Measurements from ENCODE around the gene PINK1. TPM values are rescaled to one million over a fixed set of nuclear protein-coding genes. Genes with fewer than 3 reads are reported as not detected.

PINK1 gene
- total RNA-seq, 1 donor from 2014 or later = 3.3 TPM

DNA sequence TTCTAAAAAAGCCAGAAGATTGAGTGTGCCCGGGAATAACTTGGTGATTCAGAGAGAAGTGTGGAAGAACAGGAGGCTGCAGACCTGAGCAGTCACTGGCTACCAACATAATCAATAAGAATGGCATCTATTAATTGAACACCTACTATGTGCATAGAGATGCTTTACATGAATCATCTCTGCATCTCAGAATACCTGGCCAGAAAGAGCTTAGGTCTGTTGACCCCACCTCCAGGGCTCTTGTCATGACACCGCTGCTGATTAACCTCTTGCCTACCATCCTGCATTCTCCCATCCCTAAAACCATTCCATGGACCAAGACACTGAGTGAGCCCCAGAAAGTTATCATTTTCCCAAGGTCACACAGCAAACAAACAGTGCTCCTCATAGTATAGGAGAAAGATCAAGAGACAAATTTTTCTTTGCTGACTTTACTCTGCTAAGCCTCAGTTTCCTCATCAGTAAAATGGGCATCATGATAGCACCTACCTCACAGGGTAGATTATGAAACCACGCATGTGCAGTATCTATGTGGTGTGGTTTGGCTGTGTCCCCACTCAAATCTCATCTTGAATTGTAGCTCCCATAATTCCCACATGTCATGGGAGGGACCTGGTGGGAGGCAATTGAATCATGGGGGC lies 16.3 kb upstream of the PINK1 start:
- no peak for DNase-seq (ENCODE audit: low spot score)
- peaks cover 6% of the 10 kb centered on the region for H3K4me1 Mint-ChIP-seq (ENCODE audit: low read depth)
- intact Hi-C loops (cut with micrococcal nuclease) = no loop called here
- H3K4me3 Mint-ChIP-seq = no peak overlapping the region
- no peaks in the 10 kb centered on the region for H3K36me3 Mint-ChIP-seq (ENCODE audit: low read depth)
- no peaks in the 10 kb centered on the region for H3K9me3 Mint-ChIP-seq
- peaks cover 2% of the 10 kb centered on the region for H3K27me3 Mint-ChIP-seq (ENCODE audit: insufficient read depth)
- H3K27ac Mint-ChIP-seq = no peak overlapping the region

DNA sequence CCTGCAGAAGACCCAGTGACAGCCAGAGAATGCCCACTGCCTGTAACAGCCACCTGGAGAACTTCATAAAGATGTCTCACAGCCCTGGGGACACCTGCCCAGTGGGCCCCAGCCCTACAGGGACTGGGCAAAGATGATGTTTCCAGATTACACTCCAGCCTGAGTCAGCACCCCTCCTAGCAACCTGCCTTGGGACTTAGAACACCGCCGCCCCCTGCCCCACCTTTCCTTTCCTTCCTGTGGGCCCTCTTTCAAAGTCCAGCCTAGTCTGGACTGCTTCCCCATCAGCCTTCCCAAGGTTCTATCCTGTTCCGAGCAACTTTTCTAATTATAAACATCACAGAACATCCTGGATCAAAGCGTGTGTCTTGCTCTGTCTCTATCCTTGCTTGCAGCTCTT lies 14.7 kb upstream of the PINK1 start:
- intact Hi-C loops (cut with micrococcal nuclease) = no loop called here
- H3K4me1 Mint-ChIP-seq (ENCODE audit: low read depth) = peaks cover 6% of the 10 kb centered on the region

DNA sequence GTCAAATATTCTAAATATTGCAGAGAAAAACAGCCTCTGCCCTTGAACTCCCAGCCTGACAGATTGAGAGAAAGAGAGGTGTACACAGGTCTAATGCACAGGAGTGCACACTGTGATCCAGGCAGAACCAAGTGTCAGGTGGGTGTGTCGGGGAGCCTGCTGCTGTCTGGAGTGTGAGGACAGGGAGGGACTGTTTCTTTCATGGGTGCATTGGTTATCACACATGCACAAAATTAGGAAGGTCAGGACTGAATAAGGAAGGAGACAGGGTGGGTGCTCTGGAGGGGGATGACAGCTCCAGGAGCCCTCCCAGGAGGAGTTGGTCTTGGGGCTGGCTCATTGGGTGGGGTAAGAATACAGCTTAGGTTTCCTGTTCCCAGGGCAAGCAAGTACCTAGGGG lies 13.3 kb upstream of the PINK1 start:
- H3K9me3 Mint-ChIP-seq = no peaks in the 10 kb centered on the region

More for the DNA sequence above, 14.7 kb upstream of the PINK1 start:
- H3K4me3 Mint-ChIP-seq = no peak overlapping the region
- no peaks in the 10 kb centered on the region for H3K9me3 Mint-ChIP-seq
- H3K27ac Mint-ChIP-seq = no peak overlapping the region
- no peak for DNase-seq (ENCODE audit: low spot score)
- H3K27me3 Mint-ChIP-seq (ENCODE audit: insufficient read depth) = peaks cover 2% of the 10 kb centered on the region
- no peaks in the 10 kb centered on the region for H3K36me3 Mint-ChIP-seq (ENCODE audit: low read depth)

DNA sequence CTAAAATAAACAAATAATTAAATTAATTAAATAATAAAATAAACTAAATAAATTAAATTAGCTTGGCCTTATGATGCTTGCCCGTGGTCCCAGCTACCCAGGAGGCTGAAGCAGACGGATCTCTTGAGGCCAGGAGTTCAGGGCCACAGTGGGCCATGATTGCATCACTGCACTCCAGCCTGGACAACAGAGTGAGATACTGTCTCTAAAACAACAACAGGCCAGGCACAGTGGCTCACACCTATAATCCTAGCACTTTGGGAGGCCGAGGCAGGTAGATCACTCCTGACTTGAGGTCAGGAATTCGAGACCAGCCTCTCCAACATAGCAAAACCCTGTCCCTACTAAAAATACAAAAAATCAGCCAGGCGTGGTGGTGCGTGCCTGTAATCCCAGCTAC lies 12.2 kb upstream of the PINK1 start:
- DNase-seq (ENCODE audit: low spot score) = no peak
- Mint-ChIP-seq H3K9me3 (no peaks in the 10 kb centered on the region), H3K36me3 (ENCODE audit: low read depth) (no peaks in the 10 kb centered on the region), H3K4me3 (no peak overlapping the region), H3K27me3 (ENCODE audit: insufficient read depth) (peaks cover 5% of the 10 kb centered on the region), H3K4me1 (ENCODE audit: low read depth) (peaks cover 6% of the 10 kb centered on the region), H3K27ac (no peak overlapping the region)
- intact Hi-C loops (cut with micrococcal nuclease) = no loop called here

More for the DNA sequence above, 13.3 kb upstream of the PINK1 start:
- no peak overlapping the region for H3K27ac Mint-ChIP-seq
- intact Hi-C loops (cut with micrococcal nuclease) = no loop called here
- no peak overlapping the region for H3K4me3 Mint-ChIP-seq
- no peaks in the 10 kb centered on the region for H3K36me3 Mint-ChIP-seq (ENCODE audit: low read depth)
- peaks cover 6% of the 10 kb centered on the region for H3K4me1 Mint-ChIP-seq (ENCODE audit: low read depth)
- peaks cover 2% of the 10 kb centered on the region for H3K27me3 Mint-ChIP-seq (ENCODE audit: insufficient read depth)
- no peak for DNase-seq (ENCODE audit: low spot score)

DNA sequence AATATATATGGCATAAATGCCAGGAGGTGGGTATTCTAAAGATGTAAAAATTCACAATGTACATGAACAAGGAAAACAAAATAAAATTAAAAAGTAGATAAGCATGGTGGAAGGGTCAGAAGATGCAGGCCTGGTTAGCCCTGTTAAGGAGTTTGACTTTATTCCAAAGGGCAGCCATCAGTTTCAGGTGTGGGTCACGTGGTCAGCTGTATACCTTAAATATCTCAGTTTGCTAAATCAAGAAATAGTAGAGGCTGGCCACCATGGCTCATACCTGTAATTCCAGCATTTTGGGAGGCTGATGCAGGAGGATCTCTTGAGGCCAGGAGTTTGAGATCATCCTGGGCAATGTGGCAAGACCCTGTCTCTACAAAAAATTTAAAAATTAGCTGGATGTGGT lies 8.5 kb upstream of the PINK1 start:
- Mint-ChIP-seq H3K4me3 (no peak overlapping the region), H3K27ac (no peak overlapping the region), H3K4me1 (ENCODE audit: low read depth) (no peaks in the 10 kb centered on the region), H3K9me3 (no peaks in the 10 kb centered on the region), H3K27me3 (ENCODE audit: insufficient read depth) (peaks cover 14% of the 10 kb centered on the region), H3K36me3 (ENCODE audit: low read depth) (no peaks in the 10 kb centered on the region)
- intact Hi-C loops (cut with micrococcal nuclease) = no loop called here
- DNase-seq (ENCODE audit: low spot score) = no peak

DNA sequence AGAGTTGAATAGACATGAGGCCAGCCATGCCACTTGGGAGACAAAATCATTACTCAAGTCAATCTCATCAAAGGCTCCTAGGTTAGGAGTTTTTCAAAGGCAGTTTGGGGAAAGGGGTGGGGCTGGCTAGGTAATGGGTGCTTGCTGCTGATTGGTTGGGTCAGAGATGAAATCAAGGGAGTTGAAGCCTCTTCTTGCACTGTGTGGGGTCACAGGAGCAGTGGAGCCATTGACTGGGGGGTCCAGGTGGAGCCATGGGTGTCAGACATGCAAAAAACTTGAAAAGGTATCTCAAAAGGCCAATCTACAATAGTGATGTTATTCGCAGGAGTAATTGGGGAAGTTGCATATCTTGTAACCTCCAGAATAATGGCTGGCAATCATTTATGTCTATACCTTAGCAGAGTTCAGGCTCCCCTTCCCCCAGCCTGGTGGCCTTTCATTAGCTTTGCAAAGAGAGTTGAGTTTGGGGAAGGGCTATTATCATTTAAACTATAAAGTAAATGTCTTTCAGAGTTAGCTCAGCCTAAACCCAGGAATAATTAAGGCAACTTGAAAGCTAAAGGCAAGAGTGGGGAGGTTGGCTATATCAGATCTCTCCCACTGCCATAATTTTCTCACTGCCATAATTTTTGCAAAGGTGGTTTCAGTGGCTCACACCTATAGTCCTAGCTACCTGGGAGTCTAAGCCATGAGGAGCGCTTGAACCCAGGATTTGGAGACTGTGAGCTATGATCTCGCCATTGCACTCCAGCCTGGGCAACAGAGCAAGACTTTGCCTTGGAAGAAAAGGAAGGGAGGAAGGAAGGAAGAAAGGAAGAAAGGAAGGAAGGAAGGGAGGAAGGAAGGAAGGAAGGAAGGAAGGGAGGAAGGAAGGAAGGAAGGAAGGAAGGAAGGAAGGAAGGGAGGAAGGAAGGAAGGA lies 7.8 kb upstream of the PINK1 start:
- Mint-ChIP-seq H3K36me3 (ENCODE audit: low read depth) (no peaks in the 10 kb centered on the region), H3K9me3 (no peaks in the 10 kb centered on the region), H3K4me1 (ENCODE audit: low read depth) (no peaks in the 10 kb centered on the region), H3K27me3 (ENCODE audit: insufficient read depth) (peaks cover 14% of the 10 kb centered on the region), H3K4me3 (no peak overlapping the region), H3K27ac (no peak overlapping the region)
- DNase-seq (ENCODE audit: low spot score) = no peak
- intact Hi-C loops (cut with micrococcal nuclease) = no loop called here

DNA sequence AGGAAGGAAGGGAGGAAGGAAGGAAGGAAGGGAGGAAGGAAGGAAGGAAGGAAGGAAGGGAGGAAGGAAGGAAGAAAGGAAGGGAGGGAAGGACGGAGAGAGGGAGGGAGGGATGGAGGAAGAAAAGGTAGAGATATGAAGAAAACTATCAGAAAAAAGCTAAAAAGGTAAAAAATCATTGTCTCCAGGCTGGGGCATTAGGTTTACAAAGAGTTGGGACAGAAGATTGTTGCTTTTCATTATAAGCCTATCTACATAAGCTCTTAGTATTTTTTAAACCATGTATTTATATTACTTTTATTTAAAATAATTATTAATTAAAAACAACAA lies 7.2 kb upstream of the PINK1 start:
- Mint-ChIP-seq H3K4me3 (no peak overlapping the region), H3K27me3 (ENCODE audit: insufficient read depth) (peaks cover 14% of the 10 kb centered on the region), H3K4me1 (ENCODE audit: low read depth) (no peaks in the 10 kb centered on the region), H3K9me3 (no peaks in the 10 kb centered on the region), H3K27ac (no peak overlapping the region), H3K36me3 (ENCODE audit: low read depth) (no peaks in the 10 kb centered on the region)
- intact Hi-C loops (cut with micrococcal nuclease) = no loop called here
- DNase-seq (ENCODE audit: low spot score) = no peak

DNA sequence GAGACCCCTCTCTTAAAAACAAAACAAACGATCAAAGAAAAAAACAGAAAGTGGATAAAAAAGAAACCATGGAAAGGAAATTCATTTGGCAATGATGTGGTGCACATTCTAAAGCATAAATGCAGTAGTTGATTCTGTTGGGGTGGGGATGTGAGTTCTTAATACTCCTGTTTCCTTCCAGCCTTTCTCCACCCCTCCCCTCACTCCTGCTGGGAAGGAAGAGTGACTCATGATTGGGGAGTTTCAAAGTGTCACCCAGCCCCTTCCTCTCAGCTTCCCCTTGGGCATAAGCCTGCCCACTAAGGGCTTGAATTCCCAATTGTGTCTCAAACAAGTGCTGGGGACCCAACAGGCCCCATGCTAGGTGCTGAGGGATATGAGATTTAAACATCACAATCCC lies 6.7 kb upstream of the PINK1 start:
- H3K27me3 Mint-ChIP-seq (ENCODE audit: insufficient read depth) = peaks cover 14% of the 10 kb centered on the region
- no peaks in the 10 kb centered on the region for H3K36me3 Mint-ChIP-seq (ENCODE audit: low read depth)
- no peak overlapping the region for H3K4me3 Mint-ChIP-seq
- no peaks in the 10 kb centered on the region for H3K9me3 Mint-ChIP-seq
- H3K27ac Mint-ChIP-seq = no peak overlapping the region
- intact Hi-C loops (cut with micrococcal nuclease) = no loop called here
- H3K4me1 Mint-ChIP-seq (ENCODE audit: low read depth) = no peaks in the 10 kb centered on the region
- no peak for DNase-seq (ENCODE audit: low spot score)

DNA sequence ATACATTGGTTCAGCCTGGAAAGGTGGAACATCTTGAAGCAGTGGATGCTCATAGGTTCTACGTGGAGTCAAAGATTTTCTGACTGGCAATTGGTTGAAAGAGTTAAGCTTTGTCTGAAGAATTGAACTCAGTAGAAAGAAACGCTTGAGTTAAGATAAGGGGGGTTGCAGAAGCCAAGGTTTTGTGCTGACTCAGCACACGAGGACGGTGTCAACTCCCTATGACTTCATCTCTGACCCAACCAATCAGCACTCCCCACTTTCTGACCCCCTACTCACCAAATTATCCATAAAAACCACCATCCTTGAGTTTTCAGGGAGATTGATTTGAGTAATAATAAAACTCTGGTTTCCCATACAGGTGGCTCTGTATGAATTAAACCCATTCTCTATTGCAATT lies 2.5 kb upstream of the PINK1 start:
- Mint-ChIP-seq H3K27me3 (ENCODE audit: insufficient read depth) (peaks cover 12% of the 10 kb centered on the region), H3K36me3 (ENCODE audit: low read depth) (no peaks in the 10 kb centered on the region), H3K9me3 (no peaks in the 10 kb centered on the region), H3K4me3 (no peak overlapping the region), H3K27ac (no peak overlapping the region), H3K4me1 (ENCODE audit: low read depth) (peaks cover 10% of the 10 kb centered on the region)
- no peak for DNase-seq (ENCODE audit: low spot score)
- intact Hi-C loops (cut with micrococcal nuclease) = no loop called here

DNA sequence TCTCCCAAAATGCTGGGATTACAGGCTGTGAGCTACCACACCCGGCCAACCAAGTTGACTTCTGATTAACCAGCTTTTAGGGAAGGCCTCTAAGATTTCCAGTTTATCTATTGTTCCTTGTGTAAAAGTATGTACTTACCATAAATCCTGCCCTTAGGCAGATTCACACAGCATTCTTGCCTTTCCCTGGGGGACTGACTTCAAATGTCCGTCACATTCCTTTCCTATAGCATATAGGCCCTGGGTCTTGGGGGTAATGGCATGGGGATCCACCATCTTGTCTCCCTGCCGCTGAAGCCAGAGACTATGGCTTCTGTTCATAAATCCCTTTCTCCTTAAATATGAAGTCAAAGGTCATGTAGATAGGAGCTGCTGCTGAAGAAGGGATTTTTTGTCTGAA lies 872 bp upstream of the PINK1 start:
- peaks cover 10% of the 10 kb centered on the region for H3K4me1 Mint-ChIP-seq (ENCODE audit: low read depth)
- intact Hi-C loops (cut with micrococcal nuclease) = loop anchor here (2.0 kb wide), 1 partner anchor 110 kb away; no protein-coding TSS in a partner anchor
- H3K27ac Mint-ChIP-seq = no peak overlapping the region
- no peaks in the 10 kb centered on the region for H3K36me3 Mint-ChIP-seq (ENCODE audit: low read depth)
- H3K27me3 Mint-ChIP-seq (ENCODE audit: insufficient read depth) = peaks cover 7% of the 10 kb centered on the region
- peak overlapping the region; percentile 59 for H3K4me3 Mint-ChIP-seq
- no peaks in the 10 kb centered on the region for H3K9me3 Mint-ChIP-seq
- no peak for DNase-seq (ENCODE audit: low spot score)

DNA sequence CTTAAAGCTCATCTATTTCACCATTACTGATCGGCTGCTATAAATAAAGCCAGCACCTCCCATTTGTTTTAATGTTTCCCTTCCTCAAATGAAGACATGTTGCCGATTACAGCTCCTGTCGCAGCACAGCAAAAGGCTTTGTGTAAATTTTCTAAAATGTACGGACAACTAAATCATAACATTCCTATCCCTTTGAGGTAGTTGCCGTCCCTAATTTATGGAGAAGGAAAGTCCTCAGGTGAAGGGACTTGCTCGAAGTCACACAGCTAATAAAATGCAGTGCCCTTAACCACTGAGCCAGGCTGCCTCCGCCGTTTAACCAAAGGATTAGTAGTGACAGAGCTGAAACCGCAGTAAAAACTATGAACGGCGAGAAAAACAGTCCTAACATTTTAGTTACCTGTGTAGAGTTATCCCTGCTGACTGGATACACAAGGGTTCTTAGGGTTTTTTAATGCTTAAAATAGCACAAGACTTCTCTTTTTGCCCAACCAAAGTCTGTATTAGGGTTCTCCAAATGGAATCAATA lies 871 bp downstream of the PINK1 start:
- peaks cover 10% of the 10 kb centered on the region for H3K4me1 Mint-ChIP-seq (ENCODE audit: low read depth)
- H3K27ac Mint-ChIP-seq = peak overlapping the region; percentile 48
- no peak for DNase-seq (ENCODE audit: low spot score)
- intact Hi-C loops (cut with micrococcal nuclease) = loop anchor here (1.0 kb wide), 2 partner anchors 59 to 126 kb away; partner anchors contain the start of gene MUL1
- no peaks in the 10 kb centered on the region for H3K36me3 Mint-ChIP-seq (ENCODE audit: low read depth)
- H3K4me3 Mint-ChIP-seq = peak overlapping the region; percentile 83
- no peaks in the 10 kb centered on the region for H3K27me3 Mint-ChIP-seq (ENCODE audit: insufficient read depth)
- no peaks in the 10 kb centered on the region for H3K9me3 Mint-ChIP-seq

DNA sequence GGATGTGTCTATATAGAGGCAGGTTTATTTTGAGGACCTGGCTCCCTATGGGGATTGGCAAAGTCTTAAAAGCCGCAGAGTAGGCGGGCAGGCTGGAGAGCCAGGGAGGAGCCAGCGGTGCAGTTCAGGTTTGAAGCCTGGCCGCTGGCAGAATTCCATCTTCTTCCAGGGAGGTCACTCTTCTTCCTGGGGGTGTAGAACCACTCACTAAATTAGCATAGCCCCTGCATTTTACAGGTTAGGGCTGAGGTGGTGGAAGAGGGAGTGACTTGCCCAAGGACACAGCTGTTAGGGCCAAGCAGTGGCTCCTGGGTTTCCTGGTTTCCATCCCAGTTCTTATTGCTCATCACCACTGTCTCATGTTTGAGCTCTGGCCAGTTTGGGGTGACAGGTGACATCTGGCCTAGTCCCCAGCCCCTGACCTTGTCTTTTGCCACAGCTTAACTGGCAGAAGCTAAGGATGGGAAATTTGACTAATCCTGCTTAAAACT lies 1.4 kb downstream of the PINK1 start:
- Mint-ChIP-seq H3K4me3 (peak overlapping the region; percentile 83), H3K27ac (peak overlapping the region; percentile 48), H3K9me3 (no peaks in the 10 kb centered on the region), H3K36me3 (ENCODE audit: low read depth) (no peaks in the 10 kb centered on the region), H3K27me3 (ENCODE audit: insufficient read depth) (no peaks in the 10 kb centered on the region), H3K4me1 (ENCODE audit: low read depth) (peaks cover 10% of the 10 kb centered on the region)
- intact Hi-C loops (cut with micrococcal nuclease) = loop anchor here (1.0 kb wide), 2 partner anchors 59 to 126 kb away; partner anchors contain the start of gene MUL1
- no peak for DNase-seq (ENCODE audit: low spot score)

DNA sequence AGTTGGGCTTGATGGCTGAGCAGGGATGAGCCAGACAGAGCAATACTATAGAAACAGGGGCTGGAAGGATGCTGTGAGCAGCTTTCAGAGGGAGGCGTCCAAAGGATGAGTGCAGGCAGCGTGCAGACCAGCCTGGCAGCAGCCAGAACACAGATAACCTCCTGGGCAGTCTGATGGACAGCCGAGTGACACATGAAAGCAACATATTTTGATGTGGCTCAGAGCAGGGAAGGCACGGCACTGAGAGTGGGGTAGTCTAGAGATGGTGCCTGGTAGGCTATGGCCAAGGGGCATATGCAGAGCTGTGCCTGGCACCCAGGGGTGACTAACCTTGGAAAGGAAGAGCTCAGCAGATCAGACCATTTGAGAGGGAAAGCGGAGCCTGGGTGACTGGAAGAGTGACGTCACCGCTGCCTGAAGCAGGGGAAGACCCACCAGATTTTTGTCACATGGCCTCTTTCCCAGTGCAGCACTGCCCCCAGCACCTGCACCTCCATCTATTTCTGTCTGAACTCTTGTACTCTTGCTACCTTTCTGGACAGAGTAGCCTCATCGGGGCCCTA lies 3.6 kb downstream of the PINK1 start:
- Mint-ChIP-seq H3K4me3 (no peak overlapping the region), H3K27me3 (ENCODE audit: insufficient read depth) (no peaks in the 10 kb centered on the region), H3K9me3 (no peaks in the 10 kb centered on the region), H3K4me1 (ENCODE audit: low read depth) (peaks cover 10% of the 10 kb centered on the region), H3K36me3 (ENCODE audit: low read depth) (no peaks in the 10 kb centered on the region), H3K27ac (no peak overlapping the region)
- no peak for DNase-seq (ENCODE audit: low spot score)
- intact Hi-C loops (cut with micrococcal nuclease) = no loop called here

All from activated T-helper 1 cell treated with anti-CD3 and anti-CD28 coated beads, Interleukin-12 subunit alpha, Interleukin-12 subunit beta, Interleukin-2, Interleukin-4 antibody, amounts not matched to agents 30 ng/mL and 10 ng/mL and 1 ng/mL, durations not matched to agents 14 hours and 24 hours and 36 hours (primary cell).